Measurements from ENCODE around the gene THRA.

THRA gene

DNA sequence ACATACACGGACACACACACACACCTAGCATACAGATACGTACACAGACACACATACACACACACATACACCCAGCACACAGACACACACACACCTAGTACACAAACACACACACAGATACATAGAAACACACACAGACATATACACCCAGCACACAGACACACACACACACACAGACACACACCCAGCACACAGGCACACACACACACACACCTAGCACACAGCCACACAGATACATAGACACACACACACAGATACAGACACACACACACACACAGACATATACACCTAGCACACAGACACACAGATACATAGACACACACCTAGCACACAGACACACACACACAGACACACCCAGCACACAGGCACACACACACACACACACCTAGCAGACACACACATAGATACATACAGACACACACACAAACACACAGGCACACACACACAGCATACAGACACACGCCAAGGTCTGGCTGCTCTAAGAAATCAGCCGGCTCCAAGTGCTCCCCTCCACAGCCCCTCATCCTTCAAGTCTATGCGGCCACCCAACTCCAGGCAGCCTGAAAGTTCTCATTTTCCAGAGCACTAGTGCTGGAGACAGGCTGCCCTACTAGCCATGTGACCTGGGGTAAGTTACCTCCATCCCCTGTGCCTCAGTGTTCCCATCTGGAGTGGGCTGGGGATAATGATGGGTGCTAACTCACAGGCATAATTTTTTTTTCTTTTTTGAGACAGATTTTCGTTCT lies 24.5 kb downstream of the THRA start:
- DNase-seq = no peak

DNA sequence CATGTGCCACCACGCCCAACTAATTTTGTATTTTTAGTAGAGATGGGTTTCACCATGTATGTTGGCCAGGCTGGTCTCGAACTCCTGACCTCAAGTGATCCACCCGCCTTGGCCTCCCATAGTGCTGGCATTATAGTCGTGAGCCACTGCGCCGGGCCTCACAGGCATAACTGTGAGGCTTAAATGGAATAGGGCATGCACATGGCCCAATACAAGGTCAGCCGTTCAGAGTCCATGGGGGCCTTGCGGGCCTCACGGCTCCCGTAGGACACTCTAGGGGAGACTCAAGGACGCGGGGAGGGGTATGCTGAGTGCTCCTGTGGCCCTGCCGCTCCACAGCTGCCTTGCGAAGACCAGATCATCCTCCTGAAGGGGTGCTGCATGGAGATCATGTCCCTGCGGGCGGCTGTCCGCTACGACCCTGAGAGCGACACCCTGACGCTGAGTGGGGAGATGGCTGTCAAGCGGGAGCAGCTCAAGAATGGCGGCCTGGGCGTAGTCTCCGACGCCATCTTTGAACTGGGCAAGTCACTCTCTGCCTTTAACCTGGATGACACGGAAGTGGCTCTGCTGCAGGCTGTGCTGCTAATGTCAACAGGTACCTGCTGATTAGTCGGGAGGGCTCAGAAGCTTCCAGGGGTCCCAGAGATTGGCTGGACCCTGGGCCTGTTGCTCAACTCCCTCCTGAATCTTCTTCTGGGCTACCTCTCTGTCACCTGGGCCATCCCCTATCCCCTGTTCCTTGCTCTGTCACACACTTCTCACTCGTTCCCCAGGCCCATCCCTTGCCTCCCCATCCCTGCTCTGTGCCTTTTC lies 25.3 kb downstream of the THRA start:
- DNase-seq = no peak

DNA sequence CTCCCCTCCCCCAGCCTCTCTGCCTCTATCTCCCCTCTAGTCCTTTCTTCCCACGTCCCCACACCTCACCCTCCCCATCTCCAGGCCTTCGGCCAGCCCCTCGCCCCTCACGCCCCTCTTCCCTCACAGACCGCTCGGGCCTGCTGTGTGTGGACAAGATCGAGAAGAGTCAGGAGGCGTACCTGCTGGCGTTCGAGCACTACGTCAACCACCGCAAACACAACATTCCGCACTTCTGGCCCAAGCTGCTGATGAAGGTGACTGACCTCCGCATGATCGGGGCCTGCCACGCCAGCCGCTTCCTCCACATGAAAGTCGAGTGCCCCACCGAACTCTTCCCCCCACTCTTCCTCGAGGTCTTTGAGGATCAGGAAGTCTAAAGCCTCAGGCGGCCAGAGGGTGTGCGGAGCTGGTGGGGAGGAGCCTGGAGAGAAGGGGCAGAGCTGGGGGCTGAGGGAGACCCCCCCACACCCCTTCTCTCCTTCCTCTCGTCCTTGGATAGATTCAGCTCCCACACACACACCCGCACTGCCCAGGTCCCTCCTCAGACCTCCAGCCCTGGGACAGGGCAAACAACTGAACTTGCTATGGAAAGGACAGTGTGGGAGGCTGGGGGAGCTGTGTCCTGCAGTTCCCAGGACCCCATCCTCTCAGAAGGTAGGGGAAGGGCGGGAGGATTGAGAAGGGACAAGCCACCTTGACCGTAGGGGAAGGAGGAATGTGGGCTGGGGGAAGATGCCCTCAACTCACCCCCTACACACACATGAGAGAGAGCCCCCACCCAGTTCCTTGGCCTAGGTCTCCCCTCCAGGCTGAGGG lies 26.5 kb downstream of the THRA start:
- DNase-seq = no peak

DNA sequence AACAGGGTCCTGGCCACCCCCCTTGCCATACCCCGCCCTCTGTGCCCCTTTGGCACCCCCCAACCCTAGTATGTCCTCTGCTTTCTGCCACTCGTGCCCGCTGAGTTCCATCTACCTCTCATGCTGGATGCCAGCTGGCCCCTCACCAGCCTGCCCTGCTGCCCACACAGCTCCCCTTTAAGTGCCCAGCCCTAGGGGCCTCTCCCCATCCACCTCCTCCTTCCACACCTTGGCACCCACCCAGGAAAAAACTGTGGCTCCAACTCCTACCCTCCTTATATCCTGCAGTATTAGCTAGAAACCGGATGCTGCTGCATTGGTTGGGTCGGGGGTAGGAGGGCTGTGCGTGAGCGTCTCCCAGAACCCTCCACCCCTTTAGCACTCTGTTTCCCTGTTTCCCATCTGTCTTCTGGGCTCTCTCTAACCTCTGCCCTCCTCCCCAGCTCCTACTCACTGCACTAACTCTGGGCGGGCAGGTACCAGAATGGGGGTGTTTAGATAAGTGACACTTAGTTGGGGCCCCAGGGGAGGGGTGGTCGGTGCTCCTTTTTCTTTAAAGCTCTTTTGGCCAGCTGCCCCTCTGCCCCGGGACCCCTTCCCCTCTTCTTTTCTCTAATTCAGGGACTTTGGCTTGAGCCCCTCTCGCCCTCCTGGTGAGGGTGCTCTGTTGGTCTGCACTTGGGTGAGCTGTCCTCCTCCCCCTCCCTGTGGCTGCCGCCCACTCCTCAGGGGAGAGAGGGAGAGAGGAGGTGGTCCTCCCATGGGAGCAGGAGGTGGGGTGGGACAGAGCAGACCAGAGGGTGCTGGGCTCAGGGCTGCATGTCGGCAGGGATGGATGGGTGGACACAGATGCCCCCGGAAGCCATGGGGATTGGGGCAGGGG lies 27.7 kb downstream of the THRA start:
- DNase-seq = no peak

DNA sequence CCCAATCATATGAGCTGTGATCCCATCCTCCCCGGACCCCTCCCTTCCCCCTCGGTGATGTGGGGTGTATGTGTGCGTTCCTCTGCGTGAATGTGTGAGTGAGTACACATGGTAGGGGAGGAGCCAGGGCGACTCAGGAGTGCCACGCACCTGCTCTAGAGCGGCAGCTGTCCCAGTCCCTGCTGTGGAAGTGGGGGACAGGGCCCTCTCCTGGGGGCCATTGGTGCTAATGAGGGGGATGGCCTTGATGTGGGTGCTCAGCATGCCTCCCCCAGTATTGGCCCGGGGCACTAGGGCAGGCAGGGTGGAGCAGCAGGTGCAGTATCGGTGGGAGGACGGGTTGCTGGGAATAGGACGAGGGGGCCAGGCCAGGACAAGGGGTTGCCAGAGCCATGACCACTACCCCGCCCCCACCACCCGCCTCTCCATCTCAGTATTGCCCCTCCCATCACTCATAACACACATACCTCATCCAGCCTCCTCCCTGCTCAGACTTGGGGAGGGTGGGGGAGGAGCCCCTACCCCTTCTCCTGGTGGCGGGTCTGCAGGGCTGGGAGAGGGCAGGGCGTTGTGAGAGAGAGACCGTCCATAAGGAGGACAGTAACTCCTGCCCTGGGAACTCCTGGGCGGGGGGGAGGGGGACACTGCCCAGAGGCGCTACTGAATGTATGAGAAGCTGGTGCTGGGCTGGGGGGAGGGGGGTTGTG lies 29.1 kb downstream of the THRA start:
- no peak for DNase-seq

DNA sequence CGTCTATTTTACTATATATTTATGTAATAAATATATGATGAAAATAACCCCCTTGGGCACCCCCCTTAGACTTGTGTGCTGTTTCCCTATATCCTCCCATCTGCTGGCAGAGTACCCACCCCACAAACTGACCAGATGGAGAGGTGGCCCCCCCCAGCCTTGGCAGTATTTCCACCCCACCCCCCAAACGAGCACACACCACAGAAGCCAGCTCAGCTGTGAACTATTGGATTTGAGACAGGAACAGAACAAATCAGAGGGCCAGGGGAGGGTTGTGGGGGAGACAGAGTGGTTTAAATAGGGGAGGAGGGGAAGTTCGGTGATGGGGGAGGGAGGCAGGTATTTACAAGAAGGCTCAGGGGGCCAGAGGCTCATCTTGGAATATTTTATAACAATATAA lies 29.8 kb downstream of the THRA start:
- no peak for DNase-seq

DNA sequence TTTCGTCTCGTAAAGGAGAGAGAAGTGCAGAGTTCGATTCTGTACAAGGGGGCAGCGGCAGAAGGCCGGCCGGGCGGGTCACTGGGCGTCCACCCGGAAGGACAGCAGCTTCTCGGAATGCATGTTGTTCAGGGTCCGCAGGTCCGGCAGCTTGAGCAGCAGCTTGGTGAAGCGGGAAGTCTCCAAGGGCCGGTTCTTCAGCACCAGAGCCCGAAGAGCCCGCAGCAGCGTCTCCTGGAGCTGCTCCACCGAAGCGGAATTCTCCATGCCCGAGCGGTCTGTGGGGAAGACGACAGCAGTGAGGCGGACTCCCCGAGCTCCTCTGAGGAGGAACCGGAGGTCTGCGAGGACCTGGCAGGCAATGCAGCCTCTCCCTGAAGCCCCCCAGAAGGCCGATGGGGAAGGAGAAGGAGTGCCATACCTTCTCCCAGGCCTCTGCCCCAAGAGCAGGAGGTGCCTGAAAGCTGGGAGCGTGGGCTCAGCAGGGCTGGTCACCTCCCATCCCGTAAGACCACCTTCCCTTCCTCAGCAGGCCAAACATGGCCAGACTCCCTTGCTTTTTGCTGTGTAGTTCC lies 30.3 kb downstream of the THRA start:
- DNase-seq = no peak

DNA sequence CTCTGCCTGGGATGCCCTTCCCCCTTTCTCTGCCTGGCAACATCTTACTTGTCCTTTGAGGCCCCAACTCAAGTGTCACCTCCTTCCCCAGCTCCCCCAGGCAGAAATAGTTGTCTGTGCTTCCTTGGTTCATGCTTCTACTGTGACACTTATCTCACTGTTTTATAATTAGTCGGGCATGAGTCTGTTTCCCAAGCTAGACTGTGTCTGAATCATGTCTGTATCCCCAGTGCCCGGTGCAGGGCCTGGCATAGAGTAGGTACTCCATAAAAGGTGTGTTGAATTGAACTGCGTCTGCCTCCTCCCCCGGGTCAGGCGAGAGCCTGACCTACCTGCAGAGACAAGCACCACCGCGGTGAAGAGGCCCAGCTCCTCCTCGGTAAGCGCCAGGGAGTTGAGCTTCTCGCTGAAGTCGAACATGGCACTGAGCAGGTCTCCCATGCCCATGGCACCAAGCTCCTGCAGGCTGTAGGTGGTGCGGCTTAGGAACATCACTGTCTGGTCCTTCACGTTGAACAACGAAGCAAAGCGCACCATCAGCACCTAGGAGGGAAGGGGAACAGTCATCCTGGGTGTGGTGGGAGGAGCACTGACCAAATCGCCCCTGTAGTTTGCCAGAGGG lies 30.9 kb downstream of the THRA start:
- no peak for DNase-seq

DNA sequence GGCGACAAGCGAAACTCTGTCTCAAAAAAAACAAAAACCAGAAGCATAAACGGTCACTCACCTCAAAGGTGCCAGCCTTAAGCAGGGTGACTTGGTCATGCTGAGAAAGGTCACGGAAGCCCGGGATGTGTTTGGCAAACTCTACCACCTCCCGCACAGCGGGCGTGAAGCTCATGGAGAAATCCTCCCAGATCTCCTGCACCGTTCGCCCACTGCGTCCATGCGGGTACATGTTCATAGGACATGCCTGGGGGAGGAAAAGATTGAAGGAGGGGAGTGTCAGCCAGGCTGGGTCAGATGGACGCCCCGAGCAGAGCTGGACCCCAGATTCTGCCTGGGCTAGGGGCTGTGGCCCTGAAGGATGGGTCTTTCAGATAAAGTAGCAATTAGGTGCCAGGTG lies 32.1 kb downstream of the THRA start:
- DNase-seq = no peak

DNA sequence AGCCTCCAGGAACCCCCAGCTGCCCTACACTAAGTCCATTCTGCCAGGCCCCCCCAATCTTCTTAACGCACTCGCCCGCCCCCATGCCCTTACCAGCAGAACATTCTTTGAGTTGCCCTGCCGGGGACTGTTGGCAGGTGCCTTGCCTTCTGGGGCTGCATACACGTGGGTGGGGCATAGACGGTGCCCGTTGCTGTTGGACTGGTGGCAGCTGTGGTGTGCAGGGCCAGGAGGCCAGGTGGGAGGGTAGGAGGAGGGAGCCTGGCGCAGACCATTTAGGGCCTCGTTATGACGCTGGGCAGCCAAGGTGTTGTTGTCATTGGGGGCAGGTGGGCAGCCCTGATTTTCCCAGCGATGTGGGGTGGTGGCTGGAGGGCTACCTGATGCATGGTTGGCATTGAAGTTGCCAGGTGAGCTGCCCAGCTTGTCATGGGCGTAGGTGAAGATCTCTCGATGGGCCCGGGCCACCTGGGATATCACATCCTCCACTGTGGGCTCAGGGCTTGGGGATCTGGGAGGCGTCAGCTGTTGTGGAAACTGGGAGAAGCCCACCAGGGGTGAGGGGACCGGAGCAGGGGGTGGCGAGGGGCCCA lies 32.7 kb downstream of the THRA start:
- DNase-seq = no peak

DNA sequence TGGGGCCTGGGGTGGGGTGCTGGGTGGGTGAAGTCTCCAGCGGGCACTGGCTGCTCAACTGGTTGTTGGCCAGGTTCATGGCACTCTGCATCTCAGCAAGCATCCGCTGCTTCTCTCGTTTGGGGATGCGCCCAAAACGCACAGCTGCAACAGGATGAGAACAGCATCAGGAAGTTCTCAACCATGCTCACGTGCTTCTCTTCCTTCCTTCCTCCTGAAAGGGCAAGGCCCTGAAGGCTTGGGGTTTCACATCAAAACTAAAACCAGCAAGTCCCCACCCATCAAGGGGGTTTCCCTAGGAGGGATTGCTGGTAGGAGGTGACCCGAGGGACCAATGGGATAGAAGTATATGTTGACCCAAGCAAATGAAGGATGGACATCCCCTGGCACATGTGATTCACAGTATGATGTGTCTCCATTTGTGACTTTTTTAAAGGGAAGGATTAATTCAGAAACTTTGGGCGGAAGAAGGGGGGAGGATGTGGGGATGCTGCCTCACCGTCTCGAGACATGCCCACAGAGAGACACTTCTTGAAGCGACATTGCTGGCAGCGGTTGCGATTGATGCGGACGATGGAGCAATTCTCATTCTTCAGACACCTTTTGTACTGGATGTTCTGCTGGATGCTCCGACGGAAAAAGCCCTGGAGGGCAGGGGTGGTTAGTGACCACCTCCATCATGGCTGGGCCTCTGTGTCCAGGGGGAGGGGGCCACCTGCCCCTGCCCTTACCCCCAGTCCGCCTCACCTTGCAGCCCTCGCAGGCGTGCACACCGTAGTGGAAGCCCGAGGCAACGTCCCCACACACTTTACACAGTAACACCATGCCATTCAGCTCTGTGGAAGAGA lies 33.4 kb downstream of the THRA start:
- DNase-seq = no peak

DNA sequence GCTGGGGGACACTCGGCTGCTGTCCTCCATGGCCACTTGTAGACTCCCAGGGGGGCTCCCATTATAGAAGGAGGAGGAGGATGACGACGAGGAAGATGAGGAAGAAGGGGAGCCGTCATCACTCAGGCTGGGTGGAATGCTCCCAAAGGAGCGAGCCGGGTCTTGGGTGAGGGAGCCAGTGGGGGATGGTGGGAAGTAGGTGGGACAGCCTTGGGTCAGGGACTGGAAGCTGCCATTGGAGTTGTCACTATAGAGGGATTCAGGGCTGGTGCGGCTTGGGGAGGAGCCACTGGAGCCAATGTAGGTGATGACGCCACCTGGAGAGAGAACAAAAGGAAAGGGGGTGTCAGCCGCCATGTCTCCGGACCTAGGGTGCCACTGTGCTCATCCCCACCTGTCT lies 34.3 kb downstream of the THRA start:
- DNase-seq = no peak

DNA sequence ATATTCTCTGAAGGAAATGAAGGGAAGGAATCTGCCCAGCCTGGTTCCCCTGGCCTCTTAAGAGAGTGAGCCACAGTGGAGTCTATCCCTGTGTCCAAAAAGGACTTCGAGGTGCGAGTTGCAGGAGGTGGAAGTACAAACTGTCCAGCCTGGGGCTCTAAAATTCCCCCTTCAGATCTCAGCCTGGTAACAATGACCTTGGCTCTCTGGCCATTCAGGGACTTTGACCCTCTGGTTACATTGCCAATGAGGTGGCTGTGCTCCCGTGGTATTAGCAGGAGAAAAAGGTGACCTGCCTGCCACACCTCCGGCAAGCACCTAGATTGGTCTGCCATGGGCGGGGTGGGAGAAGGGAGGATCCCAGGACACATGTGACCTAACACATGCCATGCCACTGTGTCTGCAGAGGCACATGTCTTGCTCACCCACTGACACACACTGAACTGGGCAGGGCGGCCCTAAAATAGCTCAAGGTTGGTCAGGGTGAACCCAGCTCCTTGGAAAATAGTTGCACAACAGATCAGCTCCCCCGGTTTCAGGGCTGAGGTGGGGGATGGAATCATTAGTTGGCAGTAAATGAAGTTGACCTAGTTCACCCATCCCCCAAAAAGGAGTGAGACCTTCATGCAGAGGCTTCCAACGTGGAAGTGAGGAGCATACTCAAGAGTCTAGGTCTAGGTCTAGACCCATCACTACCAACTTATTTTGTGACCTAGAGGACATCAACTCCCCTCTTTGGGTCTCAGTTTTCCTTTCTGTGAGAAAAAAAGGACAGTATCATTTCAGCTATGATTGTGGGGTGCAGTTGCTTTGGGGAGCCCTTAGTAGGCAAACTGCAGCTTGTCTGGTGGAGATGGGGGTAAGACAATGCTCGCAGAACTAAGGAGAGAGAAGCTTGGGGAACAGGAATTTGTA lies 35.4 kb downstream of the THRA start:
- DNase-seq = no peak

DNA sequence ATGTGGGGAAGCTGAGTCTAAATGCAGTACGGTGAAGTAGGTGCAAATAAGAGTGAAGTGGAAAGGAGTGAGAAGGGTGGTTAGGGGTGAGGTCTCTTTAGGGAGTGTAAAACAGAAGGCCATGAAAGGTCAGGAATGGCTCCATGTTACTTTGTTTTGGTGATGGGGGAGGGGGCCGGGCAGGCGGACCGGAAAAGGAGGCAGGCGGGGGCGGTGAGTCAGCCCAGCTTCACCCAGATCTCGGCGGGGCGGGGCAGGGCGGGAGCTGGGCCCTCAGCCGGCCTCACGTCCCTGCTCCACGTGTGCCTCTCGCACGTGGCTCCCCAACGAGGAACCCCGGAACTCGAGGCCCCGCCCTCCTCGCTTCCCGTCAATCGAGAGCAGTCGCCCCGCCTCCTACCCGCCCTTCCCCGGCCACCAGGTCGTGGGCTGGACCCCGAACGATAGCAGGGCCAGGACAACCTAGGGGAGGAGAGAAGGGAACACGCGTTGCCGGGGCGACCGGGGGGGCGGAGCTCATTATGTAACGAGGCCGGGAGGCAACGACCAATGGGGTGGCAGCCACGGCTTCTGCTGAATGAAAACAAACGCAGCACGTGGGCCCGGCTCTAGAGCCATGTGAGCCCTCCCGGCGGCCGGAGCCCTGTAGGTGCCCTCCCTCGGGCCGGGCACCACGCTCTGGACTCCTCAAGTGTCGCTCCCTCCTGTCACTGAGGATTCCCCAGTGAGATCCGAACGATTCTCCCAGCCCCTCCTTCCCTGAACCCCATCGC lies 36.3 kb downstream of the THRA start:
- peak; percentile 89 for DNase-seq

DNA sequence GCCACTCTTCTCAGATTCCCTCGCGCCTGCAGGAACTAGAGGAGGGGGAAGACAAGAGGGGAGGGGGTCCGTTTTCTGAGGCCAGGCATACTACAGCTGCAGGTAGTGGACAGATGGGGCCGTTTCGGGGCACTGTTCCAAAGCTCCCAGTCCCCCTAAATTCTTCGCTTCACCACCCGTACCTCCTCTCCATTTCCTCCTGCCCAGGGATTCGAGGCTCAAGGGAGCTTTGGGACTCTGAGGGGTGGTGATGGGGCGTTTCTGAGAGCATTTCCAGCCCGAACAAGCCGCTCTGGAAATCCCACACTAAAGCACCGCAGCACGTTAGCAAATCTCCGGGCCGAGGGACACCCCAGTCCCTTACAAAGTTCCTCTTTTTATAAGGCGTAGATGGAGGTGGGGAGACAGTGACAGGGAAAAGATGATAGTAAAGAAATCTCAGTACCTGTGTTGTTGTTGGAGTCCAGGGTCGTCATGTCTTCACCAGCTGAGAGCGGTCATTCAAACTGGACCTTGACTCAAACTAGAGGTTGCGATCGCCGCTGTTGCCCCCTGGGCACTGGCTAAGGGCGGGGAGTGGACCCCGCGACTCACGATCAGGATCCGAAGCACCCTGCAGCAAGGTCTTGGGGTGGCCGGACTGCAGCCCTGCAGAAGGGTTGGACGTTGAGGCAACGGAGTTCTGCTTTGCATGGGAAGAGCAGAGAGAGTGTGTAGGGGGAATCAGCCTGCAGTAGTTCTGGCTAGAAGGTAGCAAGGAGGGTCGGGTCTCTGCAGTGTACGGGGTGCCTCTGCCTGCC lies 37.1 kb downstream of the THRA start:
- no peak for DNase-seq

DNA sequence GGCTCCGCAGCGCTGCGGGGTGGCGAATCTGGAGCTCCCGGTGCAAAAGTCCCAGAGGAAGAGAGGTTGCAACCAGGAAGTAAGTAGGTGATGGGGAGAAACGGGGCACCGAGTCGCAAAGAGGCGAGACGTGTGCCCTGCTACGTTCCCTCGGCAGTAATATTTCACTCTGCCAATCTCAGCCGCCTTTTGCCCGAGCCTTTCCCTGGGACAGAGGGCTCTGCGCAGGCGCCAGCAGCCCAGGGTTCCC lies 37.6 kb downstream of the THRA start, which contains the start of gene NR1D1:
Gene NR1D1, minus strand, starts transcription at position 171 of the 250 bp plus-strand sequence. CDS start 495 bp downstream, outside the sequence.
- DNase-seq = no peak
